GM12878 (cell line): ENCODE data around the gene SATL1. TPM values are rescaled to one million over a fixed set of nuclear protein-coding genes. Genes with fewer than 3 reads are reported as not detected.

Source experiments
- ATAC-seq: fragments of 200-7000 bp; cut with Tn5 transposase; 3 replicates; pipeline ENCODE4 v1.9.1; 2020; ENCODE audit warnings: mild to moderate bottlenecking, moderate library complexity
- BruUV-seq: library from RNA; stranded (reverse); fragments of 400-500 nt; replicated peaks from 2 replicates; lab custom pipeline; 2021; lab: Mats Ljungman, UMichigan
- CTCF ChIA-PET: fragments of 300-600 bp; sonication (Branson Sonifier 250); formaldehyde crosslinking; extraction: SDS; loops from one replicate; lab custom pipeline; 2021; ENCODE audit warnings: inconsistent platforms; lab: Yijun Ruan, JAX
- POLR2A ChIA-PET: fragments of 350-600 bp; formaldehyde crosslinking; extraction: SDS; loops from one replicate; lab custom pipeline; 2021; ENCODE audit warnings: inconsistent platforms; lab: Charles Lee
- RAD21 ChIA-PET: fragments of 300-600 bp; sonication (Branson Sonifier 250); formaldehyde crosslinking; loops from one replicate; lab custom pipeline; 2023; ENCODE audit warnings: antibody characterized with exemption; ENCODE audit not compliant: unreplicated experiment; lab: Charles Lee
- SMC1A ChIA-PET: fragments of 300-600 bp; sonication (Branson Sonifier 250); formaldehyde crosslinking; loops from one replicate; lab custom pipeline; 2023; ENCODE audit not compliant: unreplicated experiment, uncharacterized antibody; lab: Charles Lee
- DNase-seq: peaks from one replicate; pipeline ENCODE4 v3.0.0-alpha.2; 2011; ENCODE audit warnings: low read depth, low spot score
- FAIRE-seq: peaks from 3 replicates; lab custom pipeline; 2011; peaks lifted over from hg19 to GRCh38; lab: Jason Lieb, UNC
- H2AFZ ChIP-seq: 2 replicates; pipeline ENCODE4 v1.6.0; 2011; ENCODE audit warnings: low read depth, low read length, control low read depth; ENCODE audit not compliant: control insufficient read depth
- H3K27ac ChIP-seq: 2 replicates; pipeline ENCODE4 v1.5.1; 2011; ENCODE audit warnings: control low read depth; ENCODE audit not compliant: control insufficient read depth, insufficient read depth
- H3K27me3 ChIP-seq, 2 experiments: replicated peaks in 1 of 2; 2 replicates each; pipeline versions ENCODE4 v1.6.0 to v1.6.1; 2011; ENCODE audit warnings: low read length in 1 of 2; ENCODE audit not compliant: control insufficient read depth in 2 of 2, insufficient read depth in 2 of 2
- H3K36me3 ChIP-seq, 2 experiments: 2 replicates each; pipeline ENCODE4 v1.5.1; 2011; ENCODE audit warnings: low read length in 1 of 2; ENCODE audit not compliant: control insufficient read depth in 2 of 2, insufficient read depth in 2 of 2
- H3K4me1 ChIP-seq: 2 replicates; pipeline ENCODE4 v1.6.1; 2011; ENCODE audit warnings: mild to moderate bottlenecking, low read length, moderate library complexity, mixed read lengths; ENCODE audit not compliant: control insufficient read depth, insufficient read depth
- H3K4me2 ChIP-seq: 2 replicates; pipeline ENCODE4 v1.6.0; 2011; ENCODE audit warnings: control low read depth; ENCODE audit not compliant: control insufficient read depth, insufficient read depth
- H3K4me3 ChIP-seq: fragments of 200-600 bp; sonication (generic); 2 replicates; pipeline ENCODE4 v1.5.1; 2016
- H3K79me2 ChIP-seq: 2 replicates; pipeline ENCODE4 v1.6.0; 2011; ENCODE audit warnings: low read length; ENCODE audit not compliant: control insufficient read depth, insufficient read depth
- H3K9ac ChIP-seq: 2 replicates; pipeline ENCODE4 v1.8.0; 2011; ENCODE audit warnings: low read length, control low read depth, mixed read lengths; ENCODE audit not compliant: control insufficient read depth, insufficient read depth
- H3K9me3 ChIP-seq: replicated peaks from 3 replicates; pipeline ENCODE4 v1.5.1; 2011; ENCODE audit warnings: mild to moderate bottlenecking, low read length; ENCODE audit not compliant: control insufficient read depth, insufficient read depth
- H4K20me1 ChIP-seq: 2 replicates; pipeline ENCODE4 v1.6.0; 2011; ENCODE audit not compliant: control insufficient read depth, insufficient read depth
- BRCA1 ChIP-seq: IDR thresholded peaks from 2 replicates; pipeline ENCODE4 v1.6.1; 2011; ENCODE audit warnings: low read depth, low read length, improper control_type of control experiment
- CREM ChIP-seq: IDR thresholded peaks from 2 replicates; pipeline ENCODE4 v1.6.1; 2014; ENCODE audit warnings: antibody characterized with exemption, low read depth
- DPF2 ChIP-seq: fragments of 450-650 bp; IDR thresholded peaks from 2 replicates; pipeline ENCODE4 v1.6.1; 2017; ENCODE audit warnings: mild to moderate bottlenecking
- EZH2 ChIP-seq: IDR thresholded peaks from 2 replicates; pipeline ENCODE4 v1.6.1; 2012; ENCODE audit warnings: low read depth, mild to moderate bottlenecking, control low read depth, inconsistent platforms, low read length, borderline replicate concordance; ENCODE audit not compliant: control insufficient read depth
- HDAC2 ChIP-seq: fragments of 200-600 bp; sonication (generic); IDR thresholded peaks from 2 replicates; pipeline ENCODE4 v1.6.1; 2017
- NR2F1 ChIP-seq: fragments of 450-650 bp; conservative IDR thresholded peaks from 2 replicates; pipeline ENCODE4 v1.6.1; 2017; ENCODE audit warnings: mild to moderate bottlenecking
- NRF1 ChIP-seq: conservative IDR thresholded peaks from 2 replicates; pipeline ENCODE4 v1.6.1; 2011; ENCODE audit warnings: mild to moderate bottlenecking, low read depth, low read length, improper control_type of control experiment
- PBX3 ChIP-seq: IDR thresholded peaks from 2 replicates; pipeline ENCODE4 v1.6.1; 2011; ENCODE audit warnings: mild to moderate bottlenecking, low read depth, low read length, moderate library complexity; ENCODE audit not compliant: insufficient replicate concordance
- PML ChIP-seq: IDR thresholded peaks from 2 replicates; pipeline ENCODE4 v1.6.1; 2012; ENCODE audit warnings: low read length, inconsistent platforms
- SKIL ChIP-seq: fragments of 450-650 bp; IDR thresholded peaks from 2 replicates; pipeline ENCODE4 v1.6.1; 2017; ENCODE audit warnings: mild to moderate bottlenecking, low read depth, inconsistent platforms; ENCODE audit not compliant: poor library complexity, severe bottlenecking
- TCF12 ChIP-seq: IDR thresholded peaks from 2 replicates; pipeline ENCODE4 v1.6.1; 2011; ENCODE audit warnings: low read depth, mild to moderate bottlenecking, low read length
- ZNF24 ChIP-seq: fragments of 450-650 bp; IDR thresholded peaks from 2 replicates; pipeline ENCODE4 v1.6.1; 2017; ENCODE audit warnings: antibody characterized with exemption, mild to moderate bottlenecking
- ZNF687 ChIP-seq: fragments of 450-650 bp; IDR thresholded peaks from 2 replicates; pipeline ENCODE4 v1.6.1; 2017; ENCODE audit warnings: mild to moderate bottlenecking, moderate library complexity
- WGBS: methylation state at CpG from one replicate; pipeline ENCODE4 v1.1.6; 2016; ENCODE audit warnings: low lambda C conversion rate; ENCODE audit not compliant: insufficient replicate concordance, insufficient coverage; ENCODE audit errors: missing lambda C conversion rate; 5-methylcytosine and 5-hydroxymethylcytosine counted together
- in situ Hi-C: fragments of 300-500 bp; cut with MboI; formaldehyde crosslinking; loops from 9 replicates; pipeline ENCODE4 v1.14.3; 2018; ENCODE audit warnings: mixed read lengths
- intact Hi-C: fragments of 100-400 bp; cut with micrococcal nuclease; formaldehyde crosslinking; loops from one replicate; pipeline ENCODE4 v1.14.2; 2022; ENCODE audit not compliant: unreplicated experiment
- polyA plus RNA-seq, 11 experiments: library from polyadenylated mRNA; depleted of rRNA in 4 of 11; unstranded in 6 of 11; stranded (reverse) in 5 of 11; fragments of >200 nt; fragmentation: Nextera tagmentation in 4 of 11; fragmentation: Illumina TruSeq in 1 of 11; extraction: Ambion mirVana in 4 of 11; extraction: Trizol in 1 of 11; gene quantifications; 1 replicate in 1 of 11; 2 replicates in 10 of 11; pipeline versions ENCODE4 v1.2.1 to v1.2.3, GENCODE V29; 2011 to 2016; ENCODE audit warnings: inconsistent platforms in 2 of 11, missing spikeins in 2 of 11, low read depth in 1 of 11
- total RNA-seq, 4 experiments: library from RNA; depleted of rRNA in 3 of 4; stranded (reverse); fragments of >200 nt in 3 of 4; fragmentation: Illumina TruSeq in 1 of 4; extraction: Trizol in 1 of 4; gene quantifications; 2 replicates each; pipeline versions ENCODE4 v1.2.1 to v1.2.3, GENCODE V29; 2013 to 2021
- TF ChIP-seq, protein P1 (sequence below): IDR thresholded peaks from 2 replicates; pipeline ENCODE4 v1.6.1; 2012; ENCODE audit warnings: low read length, inconsistent platforms

Gene SATL1
- total and polyA plus RNA-seq, 10 of the 15 experiments (the other 5 are each of a cell fraction or from before 2014, with no cell fraction given) = 0.01 TPM; not detected in 9

GRCh38 chrX:85065512-85066198 lies 177.9 kb downstream of the SATL1 start:
- no peak for FAIRE-seq
- SMC1A ChIA-PET = interaction anchor here (1.2 kb wide), 1 partner anchor 8 kb away, joined by 3 read pairs; no protein-coding TSS in a partner anchor
- in situ Hi-C loops = no loop called here
- TF ChIP-seq EZH2 = no peak
- no peak for TF ChIP-seq ZNF24
- TF ChIP-seq, protein P1, sequence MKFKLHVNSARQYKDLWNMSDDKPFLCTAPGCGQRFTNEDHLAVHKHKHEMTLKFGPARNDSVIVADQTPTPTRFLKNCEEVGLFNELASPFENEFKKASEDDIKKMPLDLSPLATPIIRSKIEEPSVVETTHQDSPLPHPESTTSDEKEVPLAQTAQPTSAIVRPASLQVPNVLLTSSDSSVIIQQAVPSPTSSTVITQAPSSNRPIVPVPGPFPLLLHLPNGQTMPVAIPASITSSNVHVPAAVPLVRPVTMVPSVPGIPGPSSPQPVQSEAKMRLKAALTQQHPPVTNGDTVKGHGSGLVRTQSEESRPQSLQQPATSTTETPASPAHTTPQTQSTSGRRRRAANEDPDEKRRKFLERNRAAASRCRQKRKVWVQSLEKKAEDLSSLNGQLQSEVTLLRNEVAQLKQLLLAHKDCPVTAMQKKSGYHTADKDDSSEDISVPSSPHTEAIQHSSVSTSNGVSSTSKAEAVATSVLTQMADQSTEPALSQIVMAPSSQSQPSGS = no peak
- no peak for TF ChIP-seq PML
- no peak for TF ChIP-seq NRF1
- no peak for TF ChIP-seq ZNF687
- TF ChIP-seq NR2F1 = no peak
- no peak for TF ChIP-seq TCF12
- TF ChIP-seq BRCA1 = no peak
- no peak for TF ChIP-seq HDAC2
- TF ChIP-seq CREM = no peak
- TF ChIP-seq SKIL = no peak
- TF ChIP-seq PBX3 = no peak
- TF ChIP-seq DPF2 = no peak

More at GRCh38 chrX:85065512-85066198, 177.9 kb downstream of the SATL1 start:
- RAD21 ChIA-PET = no interaction called here
- H4K20me1 ChIP-seq = no peaks in the 10 kb centered on the region
- H3K4me2 ChIP-seq = no peak overlapping the region
- CTCF ChIA-PET = interaction anchor here (0.8 to 1.3 kb wide), 3 partner anchors 9 to 19 kb away, joined by 3 to 8 read pairs (median 4); no protein-coding TSS in a partner anchor
- no peak overlapping the region for H3K4me3 ChIP-seq
- no peak overlapping the region for H3K9ac ChIP-seq
- no peaks in the 10 kb centered on the region for H3K27me3 ChIP-seq
- no peak overlapping the region for H2AFZ ChIP-seq
- no peak overlapping the region for H3K27ac ChIP-seq
- H3K36me3 ChIP-seq = no peaks in the 10 kb centered on the region
- WGBS = 2% methylated on average over 4 of the region's 4 CpGs
- intact Hi-C loops = no loop called here
- no peaks in the 10 kb centered on the region for H3K79me2 ChIP-seq
- H3K4me1 ChIP-seq = no peaks in the 10 kb centered on the region
- POLR2A ChIA-PET = no interaction called here
- ATAC-seq (peak; percentile 31; the same call in 2 of the 3 replicates), DNase-seq (no peak)
- no peaks in the 10 kb centered on the region for H3K9me3 ChIP-seq
- no TSS peak for BruUV-seq
